HepG2 (cell line): ENCODE measurements around the gene TNP2. TPM values are rescaled to one million over a fixed set of nuclear protein-coding genes. Genes with fewer than 3 reads are reported as not detected.

Experiments
- FOXA3 ChIP-seq: IDR thresholded peaks from 2 replicates; pipeline ENCODE4 v1.6.1; 2016; ENCODE audit warnings: missing genetic modification reagents, missing compliant biosample characterization
- GFI1 ChIP-seq: sonication (generic); formaldehyde crosslinking; IDR thresholded peaks from 2 replicates; pipeline ENCODE4 v1.5.0; 2020; ENCODE audit warnings: missing genetic modification reagents, mild to moderate bottlenecking, borderline replicate concordance
- HNF1A ChIP-seq, 2 experiments: sonication (generic) in 1 of 2; formaldehyde crosslinking in 1 of 2; IDR thresholded peaks; 2 replicates each; pipeline versions ENCODE4 v1.4.0 to v1.6.1; 2016 to 2020; ENCODE audit warnings: borderline replicate concordance in 1 of 2, low read depth in 1 of 2, mild to moderate bottlenecking in 1 of 2, missing genetic modification reagents in 1 of 2
- HNRNPLL ChIP-seq: fragments of 200-400 bp; formaldehyde crosslinking; IDR thresholded peaks from 2 replicates; pipeline ENCODE4 v1.6.1; 2017; ENCODE audit warnings: mild to moderate bottlenecking, low read depth, low read length; ENCODE audit not compliant: poor library complexity, severe bottlenecking
- IKZF4 ChIP-seq: sonication (generic); formaldehyde crosslinking; IDR thresholded peaks from 2 replicates; pipeline ENCODE4 v1.5.1; 2020; ENCODE audit warnings: borderline replicate concordance, mild to moderate bottlenecking, low read depth, missing genetic modification reagents; ENCODE audit errors: not compliant biosample characterization
- MEF2D ChIP-seq: sonication (generic); formaldehyde crosslinking; IDR thresholded peaks from 2 replicates; pipeline ENCODE4 v1.5.1; 2020; ENCODE audit warnings: mild to moderate bottlenecking, missing genetic modification reagents
- MYC ChIP-seq: sonication (generic); formaldehyde crosslinking; IDR thresholded peaks from 2 replicates; pipeline ENCODE4 v1.9.0; 2021; ENCODE audit warnings: missing genetic modification reagents, borderline replicate concordance
- NR2F6 ChIP-seq, 2 experiments: IDR thresholded peaks; 2 replicates each; pipeline ENCODE4 v1.6.1; 2016; ENCODE audit warnings: antibody characterized with exemption in 1 of 2, mild to moderate bottlenecking in 1 of 2
- POLR2A ChIP-seq, 2 experiments: IDR thresholded peaks; 2 replicates each; pipeline ENCODE4 v1.6.1; 2011; ENCODE audit warnings: low read depth in 2 of 2, low read length in 2 of 2, mild to moderate bottlenecking in 1 of 2, moderate library complexity in 1 of 2; ENCODE audit not compliant: insufficient read depth in 1 of 2
- SALL1 ChIP-seq: sonication (generic); formaldehyde crosslinking; IDR thresholded peaks from 2 replicates; pipeline ENCODE4 v1.8.0; 2022; ENCODE audit warnings: mild to moderate bottlenecking, missing genetic modification reagents
- TGIF2 ChIP-seq: IDR thresholded peaks from 2 replicates; pipeline ENCODE4 v1.6.1; 2016; ENCODE audit warnings: control low read depth, missing compliant biosample characterization
- TRAFD1 ChIP-seq: sonication (generic); formaldehyde crosslinking; IDR thresholded peaks from 2 replicates; pipeline ENCODE4 v1.5.1; 2020; ENCODE audit warnings: missing genetic modification reagents, mild to moderate bottlenecking, borderline replicate concordance
- ZNF251 ChIP-seq: sonication (generic); formaldehyde crosslinking; IDR thresholded peaks from 2 replicates; pipeline ENCODE4 v1.9.0; 2021; ENCODE audit warnings: mild to moderate bottlenecking, missing genetic modification reagents
- ZNF337 ChIP-seq: sonication (generic); formaldehyde crosslinking; IDR thresholded peaks from 2 replicates; pipeline ENCODE4 v1.5.1; 2020; ENCODE audit warnings: missing genetic modification reagents, low read depth, mild to moderate bottlenecking, borderline replicate concordance
- ZNF609 ChIP-seq: sonication (generic); formaldehyde crosslinking; IDR thresholded peaks from 2 replicates; pipeline ENCODE4 v1.4.0; 2020; ENCODE audit warnings: mild to moderate bottlenecking, missing genetic modification reagents, borderline replicate concordance
- ZNF746 ChIP-seq: sonication (generic); formaldehyde crosslinking; IDR thresholded peaks from 2 replicates; pipeline ENCODE4 v1.8.0; 2022; ENCODE audit warnings: mild to moderate bottlenecking, missing genetic modification reagents
- ZSCAN5A ChIP-seq: sonication (generic); formaldehyde crosslinking; IDR thresholded peaks from 2 replicates; pipeline ENCODE4 v1.8.0; 2022; ENCODE audit warnings: mild to moderate bottlenecking, missing genetic modification reagents, borderline replicate concordance
- polyA plus RNA-seq, 8 experiments: library from polyadenylated mRNA; depleted of rRNA in 3 of 8; stranded (reverse) in 7 of 8; unstranded in 1 of 8; fragments of >200 nt; fragmentation: Illumina TruSeq in 4 of 8; extraction: Trizol in 4 of 8; gene quantifications; 2 replicates each; pipeline versions ENCODE4 v1.2.1 to v1.2.3, GENCODE V29; 2011 to 2016; ENCODE audit warnings: low read depth in 4 of 8, missing spikeins in 1 of 8, mixed read lengths in 1 of 8; ENCODE audit not compliant: insufficient read depth in 1 of 8
- total RNA-seq, 5 experiments: library from RNA; depleted of rRNA; stranded (reverse); fragments of >200 nt; fragmentation: Illumina TruSeq; extraction: Trizol; gene quantifications; 2 replicates each; pipeline ENCODE4 v1.2.3, GENCODE V29; 2016; ENCODE audit warnings: low read depth in 1 of 5

TNP2 gene
- total and polyA plus RNA-seq, 2 of the 13 experiments (the other 11 are each of a cell fraction or from before 2014, with no cell fraction given): not detected

GRCh38 chr16:11256661-11257130 lies 12.4 kb downstream of the TNP2 start (continued):
- no peak for TF ChIP-seq NR2F6 (IDR thresholded peaks at IDR 0.05)
- TF ChIP-seq NR2F6 (CRISPR knock-in tag; IDR thresholded peaks at IDR 0.05): 0 out of 2 replicates have a peak, but pooled peaks have one; percentile 17
- TF ChIP-seq TRAFD1 (CRISPR knock-in tag): no peak
- TF ChIP-seq ZSCAN5A: no peak
- TF ChIP-seq POLR2A (IDR thresholded peaks at IDR 0.05; ENCODE audit: insufficient read depth in 1 of 2, low read depth in 2 of 2, low read length in 2 of 2): no peak
- TF ChIP-seq HNRNPLL: peak; percentile 58
- TF ChIP-seq GFI1: no peak
- TF ChIP-seq HNF1A (IDR thresholded peaks at IDR 0.05; ENCODE audit: low read depth): no peak
- TF ChIP-seq HNF1A (CRISPR knock-in tag; IDR thresholded peaks at IDR 0.05; ENCODE audit: borderline replicate concordance): no peak
- TF ChIP-seq MYC: no peak
- no peak for TF ChIP-seq ZNF609
- no peak for TF ChIP-seq ZNF251 (CRISPR knock-in tag)
- no peak; the same call in 1 of the 2 replicates for TF ChIP-seq TGIF2 (CRISPR knock-in tag)
- 0 out of 2 replicates have a peak, but pooled peaks have one; percentile 40 for TF ChIP-seq MEF2D
- TF ChIP-seq IKZF4 (CRISPR knock-in tag): peak; percentile 84
- no peak for TF ChIP-seq FOXA3 (CRISPR knock-in tag)
- TF ChIP-seq SALL1 (CRISPR knock-in tag): no peak
- TF ChIP-seq ZNF746 (CRISPR knock-in tag): 0 out of 2 replicates have a peak, but pooled peaks have one; percentile 6
- TF ChIP-seq ZNF337 (CRISPR knock-in tag): 0 out of 2 replicates have a peak, but pooled peaks have one; percentile 20
